ENCODE measurements around the gene TTC34.

TTC34 gene

DNA sequence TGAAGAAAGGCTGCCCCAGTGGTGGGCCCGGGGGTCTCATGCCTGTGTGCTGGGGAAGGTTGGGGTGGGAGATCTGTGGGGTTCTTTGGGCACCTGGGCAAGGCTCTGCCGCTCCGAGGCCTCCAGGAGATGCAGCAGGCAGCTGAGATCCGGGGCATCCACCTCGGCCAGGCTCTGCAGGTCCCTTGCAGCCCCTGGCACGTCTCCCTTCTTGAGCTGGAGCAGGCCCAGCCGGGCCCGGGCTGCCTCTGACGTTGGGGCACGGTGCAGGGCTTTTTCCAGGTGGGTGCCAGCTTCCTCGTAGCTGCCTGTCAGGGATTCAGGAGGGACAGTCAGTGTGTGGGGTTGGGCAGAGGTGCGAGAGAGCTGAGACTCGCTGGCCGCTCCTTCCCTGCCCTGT lies 157.3 kb downstream of the TTC34 start:
- in situ Hi-C loops (cut with MboI; ENCODE audit: low sequenced_read_pairs), result no loop called here

DNA sequence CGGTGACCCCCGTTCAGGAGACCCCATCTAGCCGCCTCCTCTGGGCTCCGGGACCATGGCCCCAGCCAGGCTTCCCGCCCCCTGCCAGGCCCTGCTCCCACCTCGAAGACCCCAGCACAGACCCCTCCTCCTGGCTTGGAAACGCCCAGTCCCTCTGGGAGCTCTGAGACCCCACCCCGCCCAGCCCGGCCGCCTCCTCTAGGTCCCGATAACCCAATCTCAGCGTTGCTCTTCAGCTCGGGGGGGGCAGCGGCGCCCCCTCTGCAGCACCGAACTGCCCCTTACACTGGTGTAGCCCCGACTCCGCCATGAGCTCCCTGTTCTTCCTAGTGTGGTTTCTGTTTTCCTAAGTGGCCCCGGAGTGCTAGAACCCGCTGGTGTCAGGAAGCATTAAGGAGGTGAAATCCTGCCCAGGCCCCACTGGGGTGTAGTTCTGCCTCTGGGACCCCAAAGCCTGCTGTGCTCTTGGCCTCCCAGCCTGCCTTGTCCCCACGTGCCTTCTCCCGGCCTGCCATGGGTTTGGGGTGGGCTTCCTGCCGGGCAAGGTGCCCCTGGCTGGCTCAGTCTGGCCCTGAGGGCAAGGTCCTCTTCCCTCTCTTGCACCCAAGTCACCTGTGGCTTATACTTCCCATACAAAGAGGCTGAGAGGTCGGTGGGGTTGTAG lies 157.9 kb downstream of the TTC34 start:
- in situ Hi-C loops (cut with MboI; ENCODE audit: low sequenced_read_pairs), result no loop called here

DNA sequence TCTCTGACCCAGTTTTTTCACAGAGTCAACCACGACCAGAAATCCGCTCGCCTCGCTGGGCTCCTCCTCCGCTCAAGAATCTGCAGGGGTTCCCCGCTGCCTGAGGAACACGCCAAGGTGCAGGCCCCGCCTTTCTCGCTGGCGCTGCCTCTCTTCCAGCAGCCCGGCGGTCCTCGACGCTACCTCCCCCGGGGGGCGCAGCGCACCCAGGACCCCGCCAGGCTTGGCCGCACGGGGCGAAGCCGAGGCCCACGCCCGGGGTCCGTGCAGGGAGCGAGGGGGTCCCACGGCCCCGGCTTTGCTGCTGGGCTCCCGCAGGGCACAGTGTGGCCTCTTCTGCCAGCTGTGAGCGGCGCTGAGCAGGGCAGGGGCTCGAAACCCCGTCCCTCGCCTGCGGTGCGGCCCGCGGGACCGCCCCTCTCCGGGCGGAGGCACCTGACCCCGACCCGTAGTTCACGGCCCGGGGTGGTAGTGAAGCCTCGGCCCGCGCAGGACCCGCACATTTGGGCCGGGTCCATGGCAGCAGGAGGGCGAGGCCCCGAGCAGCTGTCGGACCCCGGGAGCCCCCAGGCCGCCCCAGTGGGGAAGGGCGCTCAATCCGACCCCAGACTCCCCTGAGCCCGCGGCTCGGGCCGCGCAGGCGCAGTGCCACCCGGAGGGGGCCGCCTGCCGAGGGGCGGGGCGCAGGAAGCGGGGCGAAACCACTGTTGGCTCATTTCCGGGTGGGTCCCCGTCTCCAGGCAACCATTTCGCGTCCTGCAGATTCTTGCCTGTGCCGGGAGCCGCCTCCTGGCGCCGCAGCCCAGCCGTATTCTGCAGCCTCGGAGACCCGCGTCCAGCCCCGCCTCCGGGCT lies 158.7 kb downstream of the TTC34 start:
- in situ Hi-C loops (cut with MboI; ENCODE audit: low sequenced_read_pairs), result no loop called here

DNA sequence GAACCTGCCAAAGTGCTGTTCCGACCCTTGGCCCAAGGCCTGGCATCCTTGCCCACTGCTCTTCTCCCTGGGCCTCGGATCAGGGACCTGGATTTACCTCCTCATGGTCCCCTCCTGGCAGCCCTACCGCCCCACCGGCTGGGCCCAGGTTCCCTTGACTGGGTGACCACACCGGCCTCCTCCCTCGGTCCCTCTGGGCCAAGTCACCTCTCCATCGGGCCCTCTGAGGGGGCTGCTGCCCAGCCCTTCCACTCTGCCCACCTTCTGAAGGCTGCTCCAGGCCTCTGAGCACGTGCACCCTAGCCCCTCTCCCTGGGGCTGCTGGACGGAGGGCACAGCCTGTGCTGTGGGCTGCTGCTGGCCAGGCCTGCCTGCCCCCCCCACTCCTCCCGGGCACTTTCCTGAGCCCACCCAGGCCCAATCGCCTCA lies 159.3 kb downstream of the TTC34 start:
- in situ Hi-C loops (cut with MboI; ENCODE audit: low sequenced_read_pairs), result no loop called here

DNA sequence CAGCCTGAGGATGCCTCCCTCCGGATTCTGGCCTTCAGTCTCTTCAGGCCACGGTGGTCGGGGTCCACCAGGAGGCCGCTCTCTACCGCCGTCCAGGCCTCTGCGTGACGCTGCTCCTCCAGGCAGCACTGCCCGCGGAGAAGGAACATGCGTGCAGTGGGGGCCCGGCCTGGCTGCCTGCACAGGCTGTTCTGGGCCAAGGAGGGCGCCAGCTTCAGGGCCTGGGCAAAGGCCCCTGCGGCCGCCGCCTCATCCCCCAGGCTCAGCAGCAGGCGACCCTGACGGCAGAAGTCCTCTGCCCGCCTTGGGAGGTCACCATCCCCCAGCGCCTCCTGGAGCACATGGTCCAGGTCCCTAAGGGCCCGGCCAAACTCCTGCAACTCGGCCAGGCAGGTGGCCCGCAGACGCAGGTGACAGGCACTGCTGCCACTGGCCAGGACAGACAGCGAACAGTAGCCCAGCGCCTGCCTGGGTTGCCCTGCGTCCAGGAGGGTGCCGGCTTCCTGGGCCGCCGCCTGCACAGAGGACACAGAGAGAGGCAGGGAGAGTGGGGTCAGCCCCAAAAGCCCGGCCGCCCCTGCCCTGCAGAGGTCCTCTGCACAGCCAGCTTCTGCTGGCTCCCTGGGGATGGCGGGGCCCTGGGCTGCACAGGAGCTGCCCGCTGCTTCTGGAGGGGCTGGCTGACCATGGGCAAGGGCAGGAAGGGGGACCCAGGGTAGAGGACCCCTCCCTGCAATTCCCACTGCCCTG lies 159.9 kb downstream of the TTC34 start:
- in situ Hi-C loops (cut with MboI; ENCODE audit: low sequenced_read_pairs), result no loop called here

DNA sequence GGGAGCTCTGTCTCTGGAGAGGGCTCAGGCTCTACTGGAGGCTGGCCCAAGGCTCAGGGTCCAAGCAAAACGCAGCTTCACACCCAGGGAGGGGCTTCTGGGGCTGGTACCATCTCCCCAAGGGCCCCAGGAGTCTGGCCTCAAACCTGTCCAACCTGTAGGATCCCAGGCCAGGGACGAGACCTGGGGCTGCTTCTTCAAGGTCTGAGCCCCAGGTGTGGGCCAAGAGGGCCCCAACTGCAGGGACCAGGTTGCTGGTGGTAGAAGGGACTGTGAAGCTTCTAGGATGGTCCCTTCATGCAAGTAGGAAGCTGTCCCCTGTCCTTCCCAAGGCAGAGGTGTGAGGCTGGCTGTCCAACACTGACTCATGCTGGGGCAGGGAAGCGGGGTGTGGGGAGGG lies 160.9 kb downstream of the TTC34 start:
- in situ Hi-C loops (cut with MboI; ENCODE audit: low sequenced_read_pairs), result no loop called here

DNA sequence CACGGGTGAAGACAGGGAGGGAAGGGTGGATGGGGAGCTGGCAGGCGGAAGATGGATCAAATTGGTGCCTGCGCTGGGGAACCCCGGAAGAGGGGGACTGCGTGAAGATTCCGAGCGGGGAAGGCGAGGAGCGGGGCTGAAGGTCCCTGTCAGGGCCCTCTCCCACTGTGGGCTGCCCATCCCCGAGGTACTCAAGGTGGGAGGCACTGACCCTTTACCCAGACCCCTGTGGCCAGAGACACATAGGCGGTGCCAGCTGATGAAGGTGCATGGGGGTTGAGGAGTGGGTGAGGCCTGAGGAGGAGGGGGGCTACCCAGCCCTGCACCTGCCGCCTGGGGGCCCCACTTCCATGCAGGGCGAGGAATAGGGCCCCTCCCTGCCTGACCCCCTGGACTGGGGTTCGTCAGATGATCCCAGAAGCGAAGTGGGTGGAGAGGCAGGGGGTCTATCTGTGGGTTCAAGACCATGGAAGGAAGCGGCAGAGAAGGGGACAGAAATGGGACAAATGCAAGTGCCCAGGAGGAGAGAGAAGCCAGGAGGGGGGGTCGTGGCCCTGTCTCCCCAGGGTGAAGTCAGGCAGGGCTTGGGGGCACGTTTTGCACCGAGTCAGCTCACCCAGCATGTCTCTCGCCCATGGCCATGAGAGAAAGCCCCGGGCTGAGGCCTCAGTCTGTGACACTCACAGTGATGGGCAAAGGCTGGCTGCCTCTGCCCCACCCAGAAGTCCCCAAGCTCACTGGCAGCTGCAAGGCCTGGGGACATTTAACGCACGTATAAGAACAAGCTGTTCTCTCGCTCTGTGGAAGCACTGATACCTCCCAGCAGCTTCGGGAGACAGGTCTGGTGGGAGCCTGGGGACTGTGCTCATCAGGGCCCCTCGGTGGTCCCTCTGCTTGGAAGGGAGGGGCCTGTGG lies 161.6 kb downstream of the TTC34 start:
- in situ Hi-C loops (cut with MboI; ENCODE audit: low sequenced_read_pairs), result no loop called here

DNA sequence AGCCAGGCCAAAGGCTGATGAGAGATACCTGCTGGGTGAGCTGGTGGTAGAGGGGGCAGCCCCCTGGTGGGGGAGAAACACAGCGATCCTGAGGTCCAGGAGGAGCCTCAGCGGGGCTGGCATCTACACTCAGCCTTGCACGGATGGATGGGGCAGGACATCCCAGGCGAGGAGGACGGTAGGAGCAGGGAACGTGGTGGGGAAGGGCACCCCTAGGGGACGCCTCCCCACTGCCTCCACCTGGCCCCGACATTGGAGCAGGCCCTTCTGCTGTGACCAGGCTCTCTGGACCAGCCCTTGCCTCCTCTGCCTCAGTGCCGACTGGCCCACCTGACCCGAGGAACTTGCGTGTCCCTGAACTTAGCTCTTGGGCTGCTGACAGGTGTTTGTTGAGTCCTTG lies 162.3 kb downstream of the TTC34 start:
- in situ Hi-C loops (cut with MboI; ENCODE audit: low sequenced_read_pairs), result no loop called here

DNA sequence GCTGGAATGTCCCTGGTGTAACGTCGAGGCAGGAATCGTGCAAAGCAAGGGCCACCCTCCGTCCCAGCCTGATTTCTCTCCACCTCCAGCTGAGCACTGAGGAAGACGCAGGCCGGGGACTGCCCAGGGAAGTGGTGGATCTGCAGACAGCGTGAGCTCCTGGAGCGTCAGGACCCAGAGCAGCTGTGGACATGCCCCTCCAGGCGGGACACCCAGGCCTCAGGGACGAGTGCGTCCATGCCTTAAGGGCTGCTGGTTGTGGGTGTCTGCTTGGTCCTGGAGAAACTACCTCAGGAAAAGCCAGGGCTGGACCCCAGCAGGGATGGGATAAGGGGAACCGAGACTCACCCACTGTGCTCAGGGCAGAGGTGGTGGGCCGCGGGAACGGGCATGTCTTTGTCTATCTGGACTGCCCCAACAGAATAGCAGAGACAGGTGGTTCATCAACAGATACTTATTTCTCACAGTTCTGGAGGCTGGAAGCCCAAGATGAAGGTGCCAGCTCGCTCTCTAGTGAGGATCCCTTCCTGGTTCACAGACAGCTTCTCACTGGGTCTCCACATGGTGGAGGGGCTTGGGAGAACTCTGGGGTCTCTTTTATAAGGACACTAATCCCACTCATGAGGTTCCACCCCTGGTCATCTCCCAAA lies 162.9 kb downstream of the TTC34 start:
- in situ Hi-C loops (cut with MboI; ENCODE audit: low sequenced_read_pairs), result no loop called here

DNA sequence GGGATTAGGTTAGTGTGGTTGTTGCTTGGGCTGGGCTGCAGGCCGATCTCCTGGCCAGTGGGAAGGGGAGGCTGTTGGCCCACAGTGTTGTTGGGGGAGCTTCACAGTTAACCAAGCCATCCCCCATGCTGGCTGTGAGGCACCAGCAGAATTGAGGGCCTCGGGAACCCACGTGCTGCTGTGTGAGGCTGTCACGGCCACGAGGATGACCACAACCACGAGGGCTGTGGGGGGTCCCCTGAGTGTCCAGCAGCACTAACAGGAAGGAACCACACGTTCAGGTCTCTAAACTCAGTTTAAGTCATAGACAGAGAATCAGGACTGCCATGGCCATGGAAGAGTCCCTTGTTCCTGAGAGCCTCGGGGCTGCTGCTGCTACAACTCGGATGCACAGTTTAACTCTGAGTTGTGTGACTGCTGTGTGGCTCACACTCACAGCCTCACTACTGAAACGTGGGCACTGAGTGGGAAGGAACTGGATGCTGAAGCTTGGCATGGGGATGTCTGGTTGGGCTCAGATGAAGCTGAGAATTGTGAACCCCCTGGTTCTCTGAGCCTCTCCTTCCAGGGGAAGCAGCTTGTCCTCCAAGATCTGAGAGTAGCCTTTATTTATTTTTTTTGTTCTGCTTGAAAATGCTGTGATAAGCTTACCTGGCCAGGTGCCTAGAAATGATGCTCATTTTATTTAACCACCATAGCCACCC lies 163.9 kb downstream of the TTC34 start:
- in situ Hi-C loops (cut with MboI; ENCODE audit: low sequenced_read_pairs), result no loop called here

DNA sequence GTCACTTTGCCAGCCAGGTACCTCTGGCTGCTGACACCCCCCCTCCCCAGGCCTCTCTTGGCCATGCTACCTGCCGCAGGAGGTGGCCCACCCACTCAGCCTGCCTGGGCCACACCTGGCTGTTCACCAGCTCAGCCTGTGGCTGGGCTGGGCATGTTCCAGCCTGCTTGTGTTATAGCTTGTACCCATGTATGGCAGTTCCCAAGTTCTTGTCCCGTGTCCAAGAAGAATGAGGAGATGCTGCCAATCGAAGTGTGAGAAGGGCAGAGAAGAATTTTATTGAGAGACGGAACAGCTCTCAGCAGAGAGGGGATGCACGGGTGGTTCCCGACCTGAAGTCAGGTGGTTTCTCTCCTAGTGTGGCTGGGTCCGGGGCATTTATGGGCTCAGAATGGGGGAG lies 164.8 kb downstream of the TTC34 start:
- in situ Hi-C loops (cut with MboI; ENCODE audit: low sequenced_read_pairs), result no loop called here

DNA sequence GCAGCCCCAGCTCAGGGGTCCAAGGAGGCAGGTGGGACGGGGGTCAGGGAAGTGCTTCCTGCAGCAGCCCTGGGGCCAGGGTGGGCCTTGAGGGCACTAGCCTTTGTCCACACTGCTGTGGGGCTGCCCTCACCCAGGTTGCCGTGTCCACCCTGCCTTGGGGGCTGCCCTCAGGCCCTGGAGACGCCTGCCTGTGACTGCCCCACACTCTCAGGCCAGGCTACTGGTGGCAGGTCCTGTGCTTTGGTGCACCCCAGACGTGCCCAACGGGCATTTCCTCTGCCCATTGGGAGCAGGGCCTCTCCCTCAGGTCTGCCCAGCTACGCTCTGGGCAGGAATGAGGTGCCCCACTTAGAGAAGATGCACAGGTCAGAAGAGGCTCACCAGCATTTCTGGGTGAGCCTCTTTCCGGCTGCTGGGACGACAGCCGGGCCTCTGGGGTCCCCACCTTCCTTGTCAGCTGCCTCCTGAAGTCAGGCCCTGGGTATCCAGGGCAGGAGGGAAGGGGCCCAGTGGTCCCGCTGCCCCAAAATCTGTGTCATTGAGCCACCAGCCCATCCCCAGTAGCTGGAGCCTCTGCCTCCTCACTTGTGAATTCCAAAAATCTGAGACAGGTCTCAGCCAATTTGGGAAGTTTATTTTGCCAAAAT lies 166.0 kb downstream of the TTC34 start:
- in situ Hi-C loops (cut with MboI; ENCODE audit: low sequenced_read_pairs), result no loop called here

DNA sequence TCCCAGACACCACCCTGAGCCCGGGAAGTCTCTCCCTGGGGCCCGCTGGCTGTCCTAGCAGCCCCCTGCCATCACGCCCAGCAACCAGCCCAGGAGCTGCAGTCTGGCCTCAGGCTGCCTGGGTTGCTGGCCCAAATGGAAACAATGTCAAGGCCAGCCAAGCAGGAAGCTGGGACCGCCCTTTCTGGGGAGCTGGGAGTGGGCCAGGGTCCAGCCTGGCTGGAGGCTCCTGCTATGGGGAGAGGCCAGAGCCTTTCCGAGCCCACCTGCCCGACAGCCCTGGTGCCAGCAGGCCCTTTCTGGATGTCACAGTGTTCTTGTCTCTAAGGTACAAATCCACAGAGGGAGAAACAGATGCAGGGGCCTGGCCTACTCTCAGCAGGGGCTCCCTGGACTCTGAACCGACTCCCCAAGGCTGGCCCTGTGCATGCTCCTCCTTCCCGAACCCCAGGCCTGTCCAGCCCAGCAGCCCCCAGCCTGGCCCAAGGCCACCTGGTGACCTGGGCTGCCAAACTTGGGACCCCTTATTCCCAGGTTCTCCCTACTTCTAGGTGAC lies 167.5 kb downstream of the TTC34 start:
- in situ Hi-C loops (cut with MboI; ENCODE audit: low sequenced_read_pairs), result no loop called here

DNA sequence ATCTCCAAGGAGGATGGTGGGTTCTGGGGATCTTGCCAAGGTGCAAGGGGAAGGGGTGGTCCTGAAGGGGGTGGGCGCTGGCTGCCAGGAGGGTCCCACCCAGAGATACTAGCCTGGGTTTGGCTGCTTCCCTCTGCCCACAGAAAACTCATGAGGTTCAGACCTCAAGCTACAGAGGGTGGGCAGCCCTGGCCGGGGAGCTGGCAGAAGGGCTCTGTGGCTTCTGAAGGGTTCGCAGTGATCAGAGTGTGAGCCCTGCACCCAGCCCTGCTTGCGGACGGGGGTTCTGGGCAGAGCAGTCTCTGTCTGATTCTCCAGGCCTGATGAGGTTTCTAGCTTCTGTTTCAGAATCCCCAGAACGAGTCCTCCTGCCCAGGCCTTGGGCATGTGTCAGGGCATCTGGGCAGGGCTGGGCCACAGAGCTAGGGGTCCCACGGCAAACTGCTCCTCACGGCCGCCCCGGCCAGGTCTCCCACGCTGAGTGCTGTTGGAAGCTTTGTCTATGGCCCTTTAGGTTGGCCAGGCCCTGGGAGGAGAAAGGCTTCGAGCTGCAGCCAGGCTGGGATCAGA lies 168.0 kb downstream of the TTC34 start:
- in situ Hi-C loops (cut with MboI; ENCODE audit: low sequenced_read_pairs), result no loop called here

DNA sequence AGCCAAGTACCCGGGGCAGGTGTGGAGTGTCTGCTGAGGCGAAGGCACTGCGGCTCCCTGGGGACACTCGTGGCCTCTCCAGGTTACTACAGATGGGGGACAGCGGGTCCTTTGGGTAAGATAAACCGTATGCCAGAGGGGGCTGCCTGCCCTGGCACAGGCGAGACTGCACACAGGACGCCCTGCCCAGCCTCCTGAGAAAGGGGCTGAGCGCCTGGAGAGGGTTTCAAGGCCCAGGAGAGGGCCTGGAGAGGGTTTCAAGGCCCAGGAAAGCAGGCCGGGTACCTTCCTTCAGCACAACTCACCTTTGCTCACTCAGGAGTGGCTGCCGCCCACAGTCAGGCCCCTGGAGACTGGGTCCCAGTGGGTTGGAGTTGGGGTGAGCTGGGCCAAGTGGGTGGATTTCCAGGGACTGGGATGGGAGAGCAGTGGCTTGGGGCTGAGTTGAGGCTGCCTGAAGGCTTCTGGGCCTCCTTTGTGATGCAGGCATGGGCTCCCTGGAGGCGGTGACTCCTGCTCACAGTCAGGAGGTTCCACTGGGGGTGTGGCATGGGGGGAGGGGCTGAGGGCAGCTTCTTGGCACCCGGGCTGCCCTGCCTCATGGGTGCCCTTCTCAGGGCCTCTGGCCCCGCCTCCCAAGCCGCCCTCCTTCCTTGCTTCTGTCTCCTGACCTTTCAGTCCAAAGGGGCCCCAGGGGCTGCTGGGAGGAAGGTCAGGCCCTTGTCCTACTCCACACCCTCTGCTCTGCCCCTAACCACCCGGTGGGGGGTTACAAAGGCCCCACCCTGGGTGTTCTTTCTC lies 168.7 kb downstream of the TTC34 start, which contains the start of gene MMEL1:
TSS of gene MMEL1 (minus strand) at position 456 of the 801 bp plus-strand sequence. CDS start 3,532 bp downstream, outside the sequence.
- in situ Hi-C loops (cut with MboI; ENCODE audit: low sequenced_read_pairs), result no loop called here

DNA sequence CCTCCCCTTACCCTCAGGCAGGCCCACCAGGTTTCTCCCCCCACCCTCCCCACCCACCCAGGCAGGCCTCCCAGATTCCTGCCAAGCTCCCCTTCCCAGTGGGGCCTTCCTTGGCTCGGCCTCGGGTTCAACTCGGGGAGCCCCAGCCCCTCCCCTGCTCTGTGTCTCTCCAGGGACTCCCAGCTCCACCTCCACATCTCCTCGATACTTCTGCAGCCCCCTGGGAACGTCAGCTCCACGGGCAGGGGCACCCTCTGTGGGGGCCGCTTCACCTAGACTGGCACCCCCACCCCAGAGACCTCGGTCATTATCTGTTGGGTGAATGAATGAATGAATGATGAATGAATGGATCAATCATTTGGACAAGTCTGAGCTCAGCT lies 169.5 kb downstream of the TTC34 start:
- in situ Hi-C loops (cut with MboI; ENCODE audit: low sequenced_read_pairs), result no loop called here

All from HL-60/S4 treated with retinoic acid at 250 ng/mL for 4 days and 3 days (cell line).